Stimulated activated CD4-positive, alpha-beta T cell treated with anti-CD3 and anti-CD28 coated beads, Interleukin-12 subunit alpha, Interleukin-12 subunit beta, amount 100 ng/mL, for 48 hours (primary cell): ENCODE measurements around the gene GSG1L2.

Source experiments
- DNase-seq, 3 donors: peaks; one replicate each; pipeline ENCODE4 v3.0.0-alpha.2; 2020; ENCODE audit warnings: low read depth in 2 of 3, low spot score in 1 of 3

GSG1L2 gene

DNA sequence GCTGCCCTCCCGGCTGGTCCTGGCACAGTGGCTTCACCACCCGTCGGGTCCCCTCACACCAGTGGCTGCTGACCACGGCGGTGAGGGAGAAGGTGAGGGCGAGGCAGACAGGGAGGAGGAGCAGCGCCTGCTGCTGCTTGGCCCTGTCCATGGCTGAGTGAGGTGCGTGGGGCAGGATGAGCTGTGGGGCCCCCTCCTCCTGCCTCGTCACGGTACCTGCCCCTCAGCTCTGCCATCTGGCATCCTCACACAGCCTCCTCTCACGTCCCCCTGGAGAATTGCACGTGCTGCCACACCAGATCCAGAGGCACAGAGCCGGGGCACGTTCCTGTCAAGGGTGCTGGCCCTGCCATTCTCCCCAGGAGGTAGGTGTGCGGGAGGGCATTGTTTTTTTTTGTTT, at the start of gene GSG1L2:
TSS of gene GSG1L2 (minus strand) at position 159 of the 400 bp plus-strand sequence. CDS start at position 151, 8 bp downstream.
- no peak for DNase-seq

DNA sequence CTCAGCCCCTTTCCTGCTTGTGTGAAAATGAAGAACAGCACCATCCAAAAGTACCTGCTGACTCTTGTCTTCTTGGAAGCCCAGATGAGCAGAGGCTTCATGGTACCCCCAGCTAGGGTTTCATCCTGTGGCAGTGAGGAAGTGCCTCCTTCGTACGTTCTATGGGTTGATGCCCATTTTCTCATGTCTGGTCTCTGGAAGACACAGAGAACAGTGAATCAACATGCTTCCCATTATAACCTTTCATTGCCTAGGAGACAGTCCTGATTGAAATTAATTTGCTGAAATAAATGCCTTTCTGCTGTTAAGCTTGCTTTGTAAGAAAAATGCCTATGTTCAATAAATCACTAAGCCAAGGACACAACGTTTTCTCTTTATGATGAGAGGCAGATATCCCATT, 46.7 kb upstream of the GSG1L2 start:
- DNase-seq, result no peak

DNA sequence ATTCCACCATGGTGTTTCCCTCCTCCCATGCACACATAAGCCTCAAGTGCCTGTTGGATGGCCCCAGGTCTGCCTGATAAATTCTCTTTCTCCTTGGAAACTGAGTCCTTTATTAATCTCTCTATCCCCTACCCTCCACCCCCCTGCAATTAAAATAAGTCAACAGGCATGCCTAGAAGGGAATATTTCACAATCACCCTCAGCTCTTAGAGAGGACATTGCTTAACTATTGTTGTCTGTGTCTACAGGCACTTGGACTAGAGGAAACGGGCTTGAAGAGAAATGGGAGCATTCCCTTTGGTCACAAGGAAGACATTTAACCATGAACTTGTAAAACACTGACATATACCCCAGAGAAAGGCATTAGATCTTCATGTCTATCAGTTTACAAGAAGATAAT, 43.7 kb upstream of the GSG1L2 start:
- no peak for DNase-seq

DNA sequence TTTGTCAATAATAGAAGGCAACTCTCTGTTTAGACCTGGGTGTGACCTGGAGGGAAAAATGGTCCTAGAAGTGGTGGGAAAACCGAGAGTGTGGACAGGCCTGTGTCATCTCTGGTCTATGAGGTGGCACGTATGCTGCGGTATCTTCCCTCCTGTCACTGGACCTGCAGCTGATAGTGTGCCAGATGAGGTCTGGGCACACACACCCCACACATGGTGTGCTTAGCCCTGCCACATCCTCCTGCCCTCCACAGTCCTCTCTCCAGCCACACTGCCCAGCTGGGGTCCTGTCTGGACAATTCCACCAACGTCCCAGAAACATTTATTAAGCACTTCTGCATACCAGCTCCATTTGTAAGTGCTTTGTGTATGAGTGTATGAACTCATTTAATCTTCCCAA, 41.1 kb upstream of the GSG1L2 start:
- no peak for DNase-seq

DNA sequence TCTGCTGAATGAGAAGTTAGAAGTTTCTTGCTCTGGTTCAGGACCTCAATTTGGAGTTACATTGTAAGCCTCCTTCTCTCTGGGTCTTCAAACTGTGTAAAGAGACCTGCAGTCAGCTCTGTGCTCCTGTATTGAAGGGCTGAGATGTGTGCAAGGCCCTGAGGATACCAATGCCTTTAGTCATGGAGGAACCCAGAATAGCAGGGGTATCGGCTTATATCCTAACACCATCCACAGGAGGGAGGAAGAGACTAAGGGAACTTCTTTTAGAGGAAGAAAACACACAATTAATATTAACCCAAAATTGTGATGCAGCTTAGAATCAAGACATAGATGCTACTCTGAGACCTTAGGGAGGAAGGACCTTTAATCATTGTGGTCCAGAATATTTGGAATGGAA, 40.3 kb upstream of the GSG1L2 start:
- no peak for DNase-seq

DNA sequence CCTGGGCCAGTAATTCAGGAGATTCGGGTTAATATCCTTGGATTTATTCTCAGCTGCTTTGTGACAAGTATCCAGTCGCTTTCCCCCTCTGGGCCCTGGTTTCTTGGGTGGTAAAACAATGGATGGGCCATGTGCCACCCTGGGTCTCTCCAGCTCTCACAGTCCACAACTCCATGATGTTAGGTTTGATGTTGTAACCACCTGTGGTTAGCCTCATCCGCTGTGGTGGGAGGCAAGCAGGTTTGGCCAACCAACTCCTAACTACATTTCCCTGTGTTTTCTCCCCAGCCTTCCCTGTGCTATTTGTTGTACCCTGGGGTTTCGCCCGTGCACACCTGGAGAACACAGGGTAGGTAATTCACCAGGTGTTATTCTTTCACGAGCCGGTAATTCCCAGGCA, 39.0 kb upstream of the GSG1L2 start:
- DNase-seq, result no peak

DNA sequence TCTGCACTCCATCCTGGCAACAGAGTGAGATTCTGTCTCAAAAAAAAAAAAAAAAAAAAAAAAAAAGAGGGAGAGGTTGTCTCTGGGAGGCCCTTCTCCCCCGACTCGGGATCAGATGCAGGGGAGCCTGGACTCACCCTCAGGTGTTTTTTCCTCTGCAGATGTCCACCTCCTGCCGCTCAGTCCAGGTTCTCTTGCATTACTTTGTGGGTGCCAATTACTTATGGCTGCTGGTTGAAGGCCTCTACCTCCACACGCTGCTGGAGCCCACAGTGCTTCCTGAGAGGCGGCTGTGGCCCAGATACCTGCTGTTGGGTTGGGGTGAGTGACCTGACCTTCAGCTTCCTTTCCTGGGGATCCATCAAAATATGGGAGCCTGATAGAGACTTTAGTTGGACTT, 37.9 kb upstream of the GSG1L2 start:
- DNase-seq, result no peak

DNA sequence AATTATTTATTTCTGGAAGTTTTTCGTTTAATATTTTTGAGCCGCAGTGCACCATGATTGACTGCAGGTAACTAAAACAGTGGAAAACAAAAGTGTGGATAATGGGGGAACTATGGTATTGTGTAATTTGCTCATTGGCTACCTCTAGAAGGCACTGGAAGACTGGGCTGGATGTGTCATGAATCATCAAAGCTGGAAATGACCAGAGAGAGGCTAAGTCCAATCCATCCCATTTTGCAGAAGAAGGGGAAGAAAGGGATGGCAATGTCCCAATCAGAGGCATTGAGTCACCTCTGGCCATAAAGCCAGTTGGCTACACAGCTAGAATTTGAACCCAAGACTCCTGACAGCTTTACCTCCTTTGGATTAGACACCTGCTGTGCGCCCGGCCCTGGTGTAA, 33.2 kb upstream of the GSG1L2 start:
- DNase-seq, result no peak

DNA sequence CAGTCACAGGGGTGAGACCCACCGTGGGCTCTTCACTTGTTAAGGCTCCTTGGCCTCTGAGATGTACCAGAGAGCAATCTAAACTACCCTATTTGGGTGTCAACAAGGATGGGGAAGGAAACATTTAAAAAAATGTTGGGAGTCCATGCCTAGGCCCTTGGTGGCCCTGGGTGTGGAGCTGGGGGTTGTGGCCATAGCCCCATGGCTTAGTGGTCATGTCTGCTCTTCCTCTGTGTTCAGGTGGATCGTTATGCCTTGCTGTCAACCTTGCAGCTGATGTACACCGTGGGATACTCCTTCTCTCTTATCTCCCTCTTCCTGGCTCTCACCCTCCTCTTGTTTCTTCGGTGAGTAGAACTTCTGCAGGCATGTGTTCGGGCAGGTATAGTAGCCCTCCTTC, 32.4 kb upstream of the GSG1L2 start:
- no peak for DNase-seq

DNA sequence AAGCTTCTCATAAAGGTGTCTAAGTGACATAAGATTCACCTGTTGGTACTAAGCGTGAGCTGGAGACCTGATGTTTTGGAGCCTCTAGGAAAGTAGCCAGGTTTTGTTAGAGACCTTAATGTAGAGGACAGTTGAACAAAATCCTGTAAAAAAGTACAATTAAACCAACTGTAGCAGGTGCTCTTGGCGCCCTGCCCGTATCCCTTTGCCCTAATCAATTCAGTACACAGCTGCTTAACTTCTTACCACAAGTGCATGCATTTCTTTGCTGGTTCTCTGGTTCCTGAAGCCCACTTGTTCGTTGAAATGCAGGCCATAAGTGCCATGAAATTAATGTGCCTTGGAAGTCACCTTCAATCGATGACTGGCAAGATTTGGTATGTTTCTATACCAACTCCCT, 28.3 kb upstream of the GSG1L2 start:
- no peak for DNase-seq

DNA sequence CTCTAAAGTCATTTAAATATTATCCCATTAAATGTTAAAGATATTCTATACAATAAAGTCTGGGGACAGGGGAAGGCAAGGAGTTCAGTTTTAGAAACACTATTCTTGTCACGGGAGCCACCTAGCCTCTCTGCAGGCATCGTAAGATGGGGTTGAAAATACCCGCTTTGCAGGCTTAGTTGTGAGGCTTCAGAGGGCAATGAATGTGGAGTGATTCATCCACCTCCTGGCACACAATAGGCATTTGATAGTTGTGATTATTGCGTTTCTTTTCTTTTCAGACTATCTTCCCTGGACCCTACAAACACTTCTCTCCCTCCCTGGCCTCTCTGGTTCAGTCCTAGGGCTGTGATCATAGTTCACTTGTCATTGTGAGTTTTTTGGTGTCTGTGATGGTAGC, 23.4 kb upstream of the GSG1L2 start:
- DNase-seq, result no peak

DNA sequence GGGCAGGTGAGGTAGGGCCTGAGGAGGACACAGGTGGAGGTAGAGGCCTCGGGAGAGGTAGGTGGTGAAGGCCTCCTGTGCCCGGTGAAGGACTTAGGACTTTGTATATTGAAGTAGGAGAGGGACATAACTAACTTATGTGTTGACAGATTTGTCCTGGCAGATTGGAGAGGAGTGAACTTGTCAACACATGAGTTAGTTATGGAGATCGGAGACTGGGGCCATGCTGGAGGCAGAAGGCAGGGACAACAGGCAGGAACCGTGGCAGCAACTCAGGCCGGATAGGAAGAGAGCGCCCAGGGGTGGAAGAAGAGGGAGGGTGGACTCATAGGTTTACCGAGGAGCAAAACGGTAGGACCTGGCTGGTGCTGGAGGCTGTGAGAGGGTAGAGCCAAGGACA, 22.3 kb upstream of the GSG1L2 start:
- DNase-seq, result no peak

DNA sequence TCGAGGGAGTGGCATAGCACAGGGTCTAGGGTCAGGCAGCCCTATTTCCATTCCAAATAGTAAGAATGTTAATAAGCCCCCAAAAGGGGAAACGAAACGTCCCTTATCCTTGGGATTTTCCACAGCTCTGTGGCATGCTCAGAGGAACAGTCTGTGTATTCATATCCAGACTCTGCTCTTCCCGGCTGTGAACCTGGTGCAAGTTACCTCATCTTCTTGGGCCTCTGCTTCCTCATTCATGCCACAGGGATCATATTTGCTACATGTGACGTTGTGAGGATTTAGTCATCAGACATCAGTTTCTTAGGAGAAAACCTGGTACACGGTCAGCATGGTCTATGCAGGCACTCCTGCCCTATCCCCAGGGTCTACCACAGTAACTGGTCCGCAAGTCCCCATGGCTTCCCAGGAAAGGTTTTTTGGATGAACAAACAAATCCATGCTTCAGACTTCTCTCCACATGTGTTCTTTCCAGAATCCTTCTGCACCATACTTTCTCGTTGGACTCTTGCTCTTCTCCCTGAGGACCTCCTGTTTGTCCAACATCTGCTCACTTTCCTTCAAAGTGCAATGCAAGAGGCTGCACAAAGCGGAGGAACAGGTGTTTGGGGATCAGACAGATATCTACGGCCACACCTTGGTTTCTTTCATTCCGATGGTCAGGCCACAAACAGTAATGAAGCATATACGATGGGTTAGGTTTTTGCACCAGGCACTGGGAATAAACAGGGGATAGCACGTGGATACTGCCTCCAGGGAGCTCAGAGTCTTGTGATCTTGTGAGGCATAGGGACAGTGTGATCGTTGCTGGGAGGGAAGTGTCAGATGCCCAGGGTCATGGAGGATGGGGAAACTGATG, 21.5 kb upstream of the GSG1L2 start:
- DNase-seq, result no peak

DNA sequence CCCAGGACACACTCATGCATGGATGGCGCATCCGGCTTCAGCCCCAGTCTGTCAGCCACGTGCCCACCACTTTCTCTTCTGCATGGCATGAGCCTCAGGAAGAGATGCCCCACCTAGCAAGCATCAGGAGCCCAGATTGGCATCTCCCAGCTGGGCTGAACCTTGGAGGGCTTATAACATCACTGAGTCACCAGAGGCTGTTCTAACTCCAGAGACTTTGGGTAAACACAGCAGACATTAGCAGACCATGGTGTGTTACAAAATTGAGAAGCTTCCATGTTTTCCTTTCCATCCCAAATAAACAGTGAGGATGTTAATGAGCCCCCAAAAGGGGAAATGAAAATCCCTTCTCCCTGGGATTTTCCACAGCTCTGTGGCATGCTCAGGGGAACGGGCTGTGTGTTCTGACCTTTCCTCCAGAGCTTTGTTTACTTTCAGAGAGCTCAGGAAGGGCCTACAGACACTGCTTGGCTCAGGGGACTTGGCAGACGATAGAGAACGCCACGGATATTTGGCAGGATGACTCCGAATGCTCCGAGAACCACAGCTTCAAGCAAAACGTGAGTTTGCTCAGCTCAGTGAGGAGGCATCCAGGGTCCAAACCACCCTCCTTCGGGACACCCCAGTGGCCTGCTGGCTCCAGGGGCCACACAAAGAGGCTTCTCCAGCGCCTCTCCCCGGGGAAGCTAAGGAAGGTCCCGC, 20.3 kb upstream of the GSG1L2 start:
- DNase-seq, result no peak

DNA sequence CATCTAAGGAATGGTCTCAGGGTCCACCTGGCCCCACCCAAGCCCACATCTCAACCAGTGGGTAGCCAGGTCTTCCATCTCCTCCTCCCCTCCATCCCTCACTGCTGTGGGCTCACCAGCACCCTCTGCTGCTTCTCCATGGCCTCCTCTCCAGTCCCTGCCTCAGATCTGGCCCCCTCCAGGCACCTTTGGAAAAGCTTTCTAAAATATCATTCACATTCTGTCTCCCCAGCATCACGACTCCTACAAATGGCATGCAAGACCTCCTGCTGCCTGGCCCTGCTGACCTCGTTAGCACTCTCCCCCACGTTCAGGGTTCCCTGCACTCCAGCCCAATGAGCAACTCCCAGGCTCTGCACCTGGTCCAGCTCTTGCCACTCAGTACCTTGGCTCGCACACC, 17.6 kb upstream of the GSG1L2 start:
- DNase-seq, result no peak

DNA sequence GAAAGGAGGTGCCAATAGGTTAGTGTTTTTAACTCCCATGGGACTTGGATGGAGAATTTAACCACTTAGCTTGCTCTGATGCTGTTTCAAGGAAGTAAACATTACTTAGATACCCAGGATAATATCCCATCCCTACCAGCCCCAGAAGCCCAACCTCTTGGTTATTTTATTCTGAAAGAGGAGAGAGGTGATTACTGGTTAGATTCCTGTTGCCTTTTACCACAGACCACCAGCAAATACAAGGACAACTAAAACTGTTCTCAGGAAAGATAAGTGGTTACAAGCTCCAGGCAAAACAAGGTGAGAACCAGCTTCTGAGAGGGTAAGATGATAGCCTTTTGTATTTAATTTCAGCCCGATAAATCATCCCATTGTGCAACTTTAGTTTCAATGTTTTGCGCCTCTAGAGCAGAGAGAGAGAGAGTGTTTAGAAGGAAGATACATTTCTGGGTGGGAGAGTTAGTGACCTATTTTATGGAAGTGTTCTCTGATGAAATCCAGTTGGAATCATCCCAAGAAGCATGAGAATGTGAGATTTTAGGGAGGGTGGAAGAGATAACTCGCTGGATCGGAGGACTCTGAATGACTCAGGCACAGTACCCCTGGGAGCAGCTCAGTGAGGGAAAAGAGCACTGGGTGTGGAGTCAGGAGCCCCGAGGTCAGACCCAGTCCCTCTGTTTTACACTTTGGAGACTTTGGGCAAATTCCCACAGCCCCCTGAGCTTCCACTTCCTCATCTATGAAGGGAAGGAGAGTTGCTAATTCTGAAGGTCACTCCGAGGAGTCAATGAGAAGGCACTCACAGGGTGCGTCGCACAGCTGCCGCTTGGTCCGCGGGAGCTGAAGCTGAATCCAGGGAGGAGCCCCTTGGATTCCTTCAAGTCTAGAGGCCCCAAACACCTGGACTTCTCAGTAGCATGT, 15.9 kb upstream of the GSG1L2 start:
- DNase-seq, result no peak

DNA sequence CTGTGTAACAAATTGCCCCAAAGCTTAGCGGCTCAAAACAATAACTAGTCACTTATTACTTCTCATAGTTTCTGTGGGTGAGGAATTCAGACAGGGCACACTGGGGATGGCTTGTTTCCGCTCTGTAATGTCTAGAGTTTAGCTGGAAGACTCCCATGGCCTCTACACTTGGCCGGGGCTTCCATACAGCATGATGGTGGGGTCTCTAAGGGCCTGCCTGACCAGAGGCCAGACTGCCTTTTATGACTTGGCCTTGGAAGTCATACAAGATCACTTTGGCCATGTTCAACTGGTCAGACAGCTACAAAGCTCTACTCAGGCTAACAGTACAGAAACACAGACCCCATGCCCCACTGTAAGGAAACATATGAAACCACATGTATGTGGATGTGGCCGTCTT, 12.0 kb upstream of the GSG1L2 start:
- no peak for DNase-seq

DNA sequence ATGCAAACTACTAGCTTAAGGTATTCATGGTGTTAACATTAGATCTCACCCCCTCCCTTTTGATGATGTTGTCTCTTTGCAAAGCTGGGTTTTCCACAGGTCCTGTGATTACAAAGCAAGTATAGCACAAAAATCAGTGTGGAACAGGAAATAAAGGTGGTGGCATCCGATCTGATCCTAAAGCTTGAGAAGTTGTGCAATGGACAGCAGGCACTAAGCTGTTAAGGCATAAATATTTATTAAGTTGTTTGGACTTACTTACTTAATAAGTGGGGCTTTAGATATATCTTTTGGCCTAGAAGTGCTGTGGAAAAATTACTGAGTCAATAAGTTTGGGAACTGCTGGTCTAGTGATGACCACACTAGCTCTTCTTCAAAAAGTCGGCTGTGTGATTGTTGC, 8.8 kb upstream of the GSG1L2 start:
- DNase-seq, result no peak

DNA sequence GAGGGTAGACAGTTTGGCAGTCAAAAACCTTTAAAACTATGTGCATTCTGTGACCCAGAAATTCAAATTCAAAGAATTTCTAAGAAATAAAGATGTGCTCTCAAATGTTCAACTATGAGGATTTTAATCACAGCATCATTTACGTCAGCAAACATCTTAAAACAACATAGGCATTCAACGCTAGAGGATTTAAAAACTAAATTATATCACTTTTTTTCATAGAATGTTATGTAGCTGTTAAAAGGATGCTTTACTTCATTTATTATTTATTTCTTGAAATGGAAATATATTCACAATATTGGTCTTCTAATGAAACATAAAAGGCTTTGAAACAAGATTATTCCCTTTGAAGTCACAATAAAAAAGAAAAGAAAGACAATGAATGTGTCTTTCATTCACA, 7.5 kb upstream of the GSG1L2 start:
- DNase-seq, result no peak

DNA sequence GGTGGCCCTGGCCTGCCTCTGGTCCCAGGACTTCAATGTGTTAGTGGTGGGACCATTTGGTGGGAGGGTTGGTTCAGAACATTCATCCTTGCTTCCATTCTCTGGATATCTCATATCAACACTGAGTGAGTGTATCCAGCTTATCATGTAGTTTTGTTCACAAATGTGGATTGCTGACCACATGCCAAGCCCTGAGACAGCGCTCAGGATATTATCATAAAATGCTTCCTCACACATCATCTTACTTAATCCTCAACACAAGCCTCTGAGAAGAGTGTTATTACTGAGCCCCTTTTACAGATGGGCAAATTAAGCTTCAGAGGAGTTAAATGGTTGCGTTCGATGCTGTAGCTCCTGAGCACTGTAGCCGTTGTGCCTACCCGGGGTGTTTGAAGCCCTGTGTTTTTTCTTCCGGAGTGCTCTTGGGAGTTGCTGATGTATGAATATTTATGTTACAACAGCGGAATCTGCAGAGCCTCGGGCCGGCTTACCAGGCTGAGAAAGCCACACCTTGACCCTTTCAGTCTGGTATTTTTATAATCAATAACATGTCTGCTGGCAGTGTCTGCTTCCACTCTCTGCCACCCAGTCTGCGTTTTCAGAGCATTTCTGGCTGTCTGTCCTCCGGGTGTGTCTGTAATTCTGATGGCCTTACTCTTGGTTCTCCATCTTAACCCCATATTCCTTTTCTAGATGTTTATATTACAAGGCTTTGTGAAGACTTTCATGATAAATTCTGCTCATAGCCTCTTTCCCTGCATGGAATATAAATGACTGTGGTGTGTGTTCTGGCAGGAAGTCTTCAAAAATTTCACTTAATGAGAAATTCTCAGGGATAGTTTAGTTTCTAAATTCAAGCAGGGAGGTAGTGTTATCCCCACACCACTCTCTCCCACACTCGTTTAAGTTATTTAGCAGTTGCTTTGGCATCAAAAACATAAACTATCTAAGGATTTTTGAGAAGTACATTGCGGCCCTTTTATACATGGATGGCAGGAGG, 6.7 kb upstream of the GSG1L2 start:
- no peak for DNase-seq
